ENCODE measurements around the gene SLC35C1. TPM values are rescaled to one million over a fixed set of nuclear protein-coding genes. Genes with fewer than 3 reads are reported as not detected.

The SLC35C1 gene
- total and polyA plus RNA-seq, 2 experiments from 2014 or later, result 6.8 to 11.0 TPM

GRCh38 chr11:45848654-45849081 is 43.7 kb downstream of the SLC35C1 start:
- Mint-ChIP-seq H3K9me3 (no peaks in the 10 kb centered on the region), H3K36me3 (ENCODE audit: low read depth) (no peaks in the 10 kb centered on the region), H3K27ac (no peak overlapping the region), H3K27me3 (ENCODE audit: insufficient read depth, low read depth, poor library complexity) (peaks cover 20% of the 10 kb centered on the region), H3K4me1 (peaks cover 36% of the 10 kb centered on the region), H3K4me3 (peak overlapping the region; percentile 83)
- H3K4me2 ChIP-seq, result peak overlapping the region; percentile 97; the same call in 1 of the 2 replicates
- H3K9me2 ChIP-seq (ENCODE audit: insufficient read depth), result no peaks in the 10 kb centered on the region
- peaks cover 17% of the 10 kb centered on the region for H3K79me2 ChIP-seq (replicated peaks; ENCODE audit: insufficient read depth)
- H4K20me1 ChIP-seq (replicated peaks; ENCODE audit: insufficient read depth), result peaks cover 21% of the 10 kb centered on the region
- TF ChIP-seq, protein P1, sequence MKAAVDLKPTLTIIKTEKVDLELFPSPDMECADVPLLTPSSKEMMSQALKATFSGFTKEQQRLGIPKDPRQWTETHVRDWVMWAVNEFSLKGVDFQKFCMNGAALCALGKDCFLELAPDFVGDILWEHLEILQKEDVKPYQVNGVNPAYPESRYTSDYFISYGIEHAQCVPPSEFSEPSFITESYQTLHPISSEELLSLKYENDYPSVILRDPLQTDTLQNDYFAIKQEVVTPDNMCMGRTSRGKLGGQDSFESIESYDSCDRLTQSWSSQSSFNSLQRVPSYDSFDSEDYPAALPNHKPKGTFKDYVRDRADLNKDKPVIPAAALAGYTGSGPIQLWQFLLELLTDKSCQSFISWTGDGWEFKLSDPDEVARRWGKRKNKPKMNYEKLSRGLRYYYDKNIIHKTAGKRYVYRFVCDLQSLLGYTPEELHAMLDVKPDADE (IDR thresholded peaks at IDR 0.05), result no peak
- no peak for TF ChIP-seq EZH2phosphoT487 (IDR thresholded peaks at IDR 0.05; ENCODE audit: unreplicated experiment)
- no peak for TF ChIP-seq CREB1 (CRISPR knock-in tag; IDR thresholded peaks at IDR 0.05; ENCODE audit: low read depth)
- no peak for TF ChIP-seq REST (IDR thresholded peaks at IDR 0.05; ENCODE audit: unreplicated experiment)
- no peak for TF ChIP-seq POLR2AphosphoS5 (IDR thresholded peaks at IDR 0.05; ENCODE audit: low read depth)
- no peak for TF ChIP-seq ZNF114 (CRISPR knock-in tag; IDR thresholded peaks at IDR 0.05)
- no peak for TF ChIP-seq STAT1 (IDR thresholded peaks at IDR 0.05; ENCODE audit: unreplicated experiment)
- no peak for TF ChIP-seq NANOG (IDR thresholded peaks at IDR 0.05; ENCODE audit: borderline replicate concordance)
- no peak for TF ChIP-seq EZH2 (IDR thresholded peaks at IDR 0.05; ENCODE audit: low read depth, unreplicated experiment)
- TF ChIP-seq, protein P2, sequence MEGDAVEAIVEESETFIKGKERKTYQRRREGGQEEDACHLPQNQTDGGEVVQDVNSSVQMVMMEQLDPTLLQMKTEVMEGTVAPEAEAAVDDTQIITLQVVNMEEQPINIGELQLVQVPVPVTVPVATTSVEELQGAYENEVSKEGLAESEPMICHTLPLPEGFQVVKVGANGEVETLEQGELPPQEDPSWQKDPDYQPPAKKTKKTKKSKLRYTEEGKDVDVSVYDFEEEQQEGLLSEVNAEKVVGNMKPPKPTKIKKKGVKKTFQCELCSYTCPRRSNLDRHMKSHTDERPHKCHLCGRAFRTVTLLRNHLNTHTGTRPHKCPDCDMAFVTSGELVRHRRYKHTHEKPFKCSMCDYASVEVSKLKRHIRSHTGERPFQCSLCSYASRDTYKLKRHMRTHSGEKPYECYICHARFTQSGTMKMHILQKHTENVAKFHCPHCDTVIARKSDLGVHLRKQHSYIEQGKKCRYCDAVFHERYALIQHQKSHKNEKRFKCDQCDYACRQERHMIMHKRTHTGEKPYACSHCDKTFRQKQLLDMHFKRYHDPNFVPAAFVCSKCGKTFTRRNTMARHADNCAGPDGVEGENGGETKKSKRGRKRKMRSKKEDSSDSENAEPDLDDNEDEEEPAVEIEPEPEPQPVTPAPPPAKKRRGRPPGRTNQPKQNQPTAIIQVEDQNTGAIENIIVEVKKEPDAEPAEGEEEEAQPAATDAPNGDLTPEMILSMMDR (conservative IDR thresholded peaks at IDR 0.05; ENCODE audit: low read depth in 2 of 2), result no peak
- no peak for TF ChIP-seq ZNF331 (CRISPR knock-in tag; IDR thresholded peaks at IDR 0.05; ENCODE audit: low read depth)
- TF ChIP-seq ZNF462 (CRISPR knock-in tag; IDR thresholded peaks at IDR 0.05), result no peak
- peaks cover 32% of the 10 kb centered on the region for H3K4me1 ChIP-seq (ENCODE audit: insufficient read depth)
- DNase-seq (ENCODE audit: low spot score), result no peak
- H3K36me3 ChIP-seq (ENCODE audit: insufficient read depth), result no peaks in the 10 kb centered on the region
- no peak for ATAC-seq
- 0 out of 2 replicates have a peak, but pooled peaks cover 9% of the 10 kb centered on the region for H3F3A ChIP-seq (replicated peaks; ENCODE audit: low read depth)
- no peak overlapping the region for H3K27ac ChIP-seq (ENCODE audit: low read depth)
- H2AFZ ChIP-seq, result no peak overlapping the region
- peaks cover 35% of the 10 kb centered on the region for H3K27me3 ChIP-seq (ENCODE audit: insufficient read depth)
- peak overlapping the region; percentile 95 for H3K4me3 ChIP-seq
